Omental fat pad (tissue), 4 donors: ENCODE results near the gene LILRA6. TPM values are rescaled to one million over a fixed set of nuclear protein-coding genes. Genes with fewer than 3 reads are reported as not detected.

Source experiments
- ATAC-seq: fragments of 150-250 bp; one replicate; pipeline ENCODE4 v1.9.1; 2016; ENCODE audit warnings: mild to moderate bottlenecking, moderate library complexity; ENCODE audit not compliant: low FRiP score
- DNase-seq: peaks from one replicate; pipeline ENCODE4 v3.0.0-alpha.2; 2019; ENCODE audit warnings: low spot score
- small RNA-seq: library from RNA; depleted of rRNA; stranded (forward); fragments of <200 nt; gene quantifications from one replicate; pipeline ENCODE3, GENCODE V24; 2016
- total RNA-seq, 4 donors: library from RNA; depleted of rRNA; stranded (reverse); fragments of >200 nt; gene quantifications; one replicate each; pipeline ENCODE4 v1.1.0, GENCODE V29; 2016
- TF ChIP-seq, protein P1 (sequence below), 3 donors: fragments of 450-650 bp; IDR thresholded peaks; one replicate each; pipeline ENCODE4 v1.5.1; 2016 to 2017; ENCODE audit warnings: antibody characterized with exemption in 3 of 3, mild to moderate bottlenecking in 3 of 3, moderate library complexity in 2 of 3

The LILRA6 gene
- total RNA-seq, 4 donors from 2014 or later, result 2.1 to 13.6 (median 7.3) TPM

- ATAC-seq (no peak), DNase-seq (no peak)
- TF ChIP-seq, protein P1, sequence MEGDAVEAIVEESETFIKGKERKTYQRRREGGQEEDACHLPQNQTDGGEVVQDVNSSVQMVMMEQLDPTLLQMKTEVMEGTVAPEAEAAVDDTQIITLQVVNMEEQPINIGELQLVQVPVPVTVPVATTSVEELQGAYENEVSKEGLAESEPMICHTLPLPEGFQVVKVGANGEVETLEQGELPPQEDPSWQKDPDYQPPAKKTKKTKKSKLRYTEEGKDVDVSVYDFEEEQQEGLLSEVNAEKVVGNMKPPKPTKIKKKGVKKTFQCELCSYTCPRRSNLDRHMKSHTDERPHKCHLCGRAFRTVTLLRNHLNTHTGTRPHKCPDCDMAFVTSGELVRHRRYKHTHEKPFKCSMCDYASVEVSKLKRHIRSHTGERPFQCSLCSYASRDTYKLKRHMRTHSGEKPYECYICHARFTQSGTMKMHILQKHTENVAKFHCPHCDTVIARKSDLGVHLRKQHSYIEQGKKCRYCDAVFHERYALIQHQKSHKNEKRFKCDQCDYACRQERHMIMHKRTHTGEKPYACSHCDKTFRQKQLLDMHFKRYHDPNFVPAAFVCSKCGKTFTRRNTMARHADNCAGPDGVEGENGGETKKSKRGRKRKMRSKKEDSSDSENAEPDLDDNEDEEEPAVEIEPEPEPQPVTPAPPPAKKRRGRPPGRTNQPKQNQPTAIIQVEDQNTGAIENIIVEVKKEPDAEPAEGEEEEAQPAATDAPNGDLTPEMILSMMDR (IDR thresholded peaks at IDR 0.05), result no peak
These were observed 55.6 kb downstream of the LILRA6 start for GRCh38 chr19:54186934-54187381.

Small RNAs within 50 kb of the gene (small RNA-seq; reads per million reads assigned to genes)
- gene MIR4752 (not detected), gene RNU6-1307P (not detected)

Other genes starting within 250 kb of the LILRA6 start
- gene VSTM1, start 178.9 kb downstream of the LILRA6 start, total RNA-seq, result not detected
- not detected for gene TARM1, start 161.4 kb downstream of the LILRA6 start, total RNA-seq
- gene OSCAR, start 142.0 kb downstream of the LILRA6 start, total RNA-seq, result 1 to 10 TPM; 1.3 to 8.3 (median 5.5) TPM
- 10 to 100 TPM in 3 of 4 donors, 1 to 10 TPM in 1; 7.1 to 33.0 (median 28.6) TPM for gene NDUFA3, start 139.9 kb downstream of the LILRA6 start, total RNA-seq
- gene TFPT, start 127.1 kb downstream of the LILRA6 start, total RNA-seq, result 10 to 100 TPM in 3 of 4 donors, 1 to 10 TPM in 1; 9.7 to 19.9 (median 15.6) TPM
- gene PRPF31, start 127.0 kb downstream of the LILRA6 start, total RNA-seq, result 10 to 100 TPM; 33.8 to 50.1 (median 39.7) TPM
- 10 to 100 TPM; 13.4 to 24.4 (median 19.0) TPM for gene CNOT3, start 105.0 kb downstream of the LILRA6 start, total RNA-seq
- 10 to 100 TPM in 1 of 4 donors, 1 to 10 TPM in 3; 5.3 to 12.3 (median 7.4) TPM for gene LENG1, start 83.1 kb downstream of the LILRA6 start, total RNA-seq
- 1 to 10 TPM in 3 of 4 donors, not detected in 1; 1.2 to 4.1 (median 1.6) TPM for gene TMC4, start 69.6 kb downstream of the LILRA6 start, total RNA-seq
- 10 to 100 TPM; 21.0 to 72.4 (median 32.7) TPM for gene MBOAT7, start 53.2 kb downstream of the LILRA6 start, total RNA-seq
- 10 to 100 TPM; 36.1 to 49.3 (median 40.3) TPM for gene TSEN34, start 51.5 kb downstream of the LILRA6 start, total RNA-seq
- 1,000 to 10,000 TPM; 1,567 to 2,105 (median 1,838) TPM for gene RPS9, start 41.9 kb downstream of the LILRA6 start, total RNA-seq
- 100 to 1,000 TPM in 1 of 4 donors, 10 to 100 TPM in 3; 11.7 to 135 (median 71.5) TPM for gene LILRB3, start 19.8 kb downstream of the LILRA6 start, total RNA-seq
- 10 to 100 TPM; 24.0 to 75.5 (median 39.4) TPM for gene LILRB5, start 14.5 kb upstream of the LILRA6 start, total RNA-seq
- 10 to 100 TPM in 2 of 4 donors, 1 to 10 TPM in 2; 3.5 to 15.4 (median 10.1) TPM for gene LILRB2, start 38.3 kb upstream of the LILRA6 start, total RNA-seq
- gene LILRA5, start 70.4 kb upstream of the LILRA6 start, total RNA-seq, result 10 to 100 TPM in 1 of 4 donors, 1 to 10 TPM in 3; 3.7 to 13.2 (median 7.8) TPM
- under 1 TPM in 1 of 4 donors, not detected in 3; 0.56 TPM for gene LILRA4, start 96.4 kb upstream of the LILRA6 start, total RNA-seq
- 10 to 100 TPM; 24.3 to 82.5 (median 37.0) TPM for gene LAIR1, start 122.1 kb upstream of the LILRA6 start, total RNA-seq
- under 1 TPM in 2 of 4 donors, not detected in 2; 0.28 to 0.84 TPM for gene TTYH1, start 172.7 kb upstream of the LILRA6 start, total RNA-seq
- gene LENG8, start 206.4 kb upstream of the LILRA6 start, total RNA-seq, result 100 to 1,000 TPM in 2 of 4 donors, 10 to 100 TPM in 2; 79.5 to 160 (median 112) TPM
- gene LENG9, start 221.0 kb upstream of the LILRA6 start, total RNA-seq, result 1 to 10 TPM; 6.6 to 9.1 (median 7.8) TPM
- 10 to 100 TPM; 12.1 to 24.1 (median 17.4) TPM for gene CDC42EP5, start 230.5 kb upstream of the LILRA6 start, total RNA-seq